ENCODE measurements around the gene MRPL43.

- TF ChIP-seq CTCF (IDR thresholded peaks at IDR 0.05): peak; percentile 93
- no peak for TF ChIP-seq ZFX (IDR thresholded peaks at IDR 0.05; ENCODE audit: borderline replicate concordance)
Measured at GRCh38 chr10:101018600-101019439, 31.5 kb upstream of the MRPL43 start.
